Lower leg skin (tissue), 4 donors: ENCODE data around the gene PRKCE. TPM values are rescaled to one million over a fixed set of nuclear protein-coding genes. Genes with fewer than 3 reads are reported as not detected.

Experiments used
- DNase-seq, 2 donors: peaks; one replicate each; pipeline ENCODE4 v3.0.0-alpha.2; 2019; ENCODE audit warnings: low spot score in 2 of 2
- H3K4me3 ChIP-seq: fragments of 200-600 bp; sonication (generic); 2 replicates; pipeline ENCODE4 v1.5.1; 2017; ENCODE audit warnings: mild to moderate bottlenecking, low read depth; ENCODE audit not compliant: poor library complexity, severe bottlenecking
- CTCF ChIP-seq, 3 donors: fragments of 450-650 bp; IDR thresholded peaks; one replicate each; pipeline ENCODE4 v1.5.1; 2016; ENCODE audit warnings: antibody characterized with exemption in 3 of 3, mild to moderate bottlenecking in 3 of 3, moderate library complexity in 2 of 3
- POLR2A ChIP-seq, 2 donors: fragments of 450-650 bp; IDR thresholded peaks; one replicate each; pipeline ENCODE4 v1.6.1; 2016 to 2017; ENCODE audit warnings: antibody characterized with exemption in 2 of 2, mild to moderate bottlenecking in 1 of 2, moderate library complexity in 1 of 2
- WGBS, 2 donors: methylation state at CpG; one replicate each; pipeline ENCODE4 v1.1.5; 2018; 5-methylcytosine and 5-hydroxymethylcytosine counted together
- intact Hi-C: fragments of 100-400 bp; cut with DNase I; formaldehyde crosslinking; loops from one replicate; pipeline ENCODE4 v1.15.0; 2023; ENCODE audit warnings: low total_unique reads
- total RNA-seq, 4 donors: library from RNA; depleted of rRNA; stranded (reverse); fragments of >200 nt; gene quantifications; one replicate each; pipeline ENCODE4 v1.1.0, GENCODE V29; 2016

PRKCE gene
- total RNA-seq, 4 donors from 2014 or later = 3.5 to 10.3 (median 6.1) TPM

GRCh38 chr2:46002507-46002883, 351.0 kb downstream of the PRKCE start:
- TF ChIP-seq CTCF (IDR thresholded peaks at IDR 0.05) = no peak
- TF ChIP-seq POLR2A (IDR thresholded peaks at IDR 0.05) = no peak
- no peak for DNase-seq
- H3K4me3 ChIP-seq = no peak overlapping the region
- intact Hi-C loops = no loop called here
- 82 to 86% methylated on average over 1 of the region's 1 CpG for WGBS, 2 donors

- WGBS, 2 donors = 74 to 98% methylated on average over 2 of the region's 2 CpGs
- TF ChIP-seq POLR2A (IDR thresholded peaks at IDR 0.05) (no peak), CTCF (IDR thresholded peaks at IDR 0.05) (no peak)
- no peak overlapping the region for H3K4me3 ChIP-seq
- intact Hi-C loops = no loop called here
- no peak for DNase-seq
Measured at GRCh38 chr2:46002947-46003346, 351.5 kb downstream of the PRKCE start.

- TF ChIP-seq CTCF (IDR thresholded peaks at IDR 0.05) = no peak
- TF ChIP-seq POLR2A (IDR thresholded peaks at IDR 0.05) = no peak
- intact Hi-C loops = no loop called here
- 82 to 92% methylated on average over 9 of the region's 9 CpGs for WGBS, 2 donors
- DNase-seq = no peak
- H3K4me3 ChIP-seq = no peak overlapping the region
Measured at GRCh38 chr2:46003903-46004473, 352.5 kb downstream of the PRKCE start.

- 92 to 94% methylated on average over 7 of the region's 7 CpGs for WGBS, 2 donors
- H3K4me3 ChIP-seq = no peak overlapping the region
- intact Hi-C loops = no loop called here
- TF ChIP-seq POLR2A (IDR thresholded peaks at IDR 0.05) = no peak
- no peak for TF ChIP-seq CTCF (IDR thresholded peaks at IDR 0.05)
- DNase-seq = no peak
Measured at GRCh38 chr2:46006473-46007025, 355.1 kb downstream of the PRKCE start.

- H3K4me3 ChIP-seq = no peak overlapping the region
- 86 to 89% methylated on average over 11 of the region's 11 CpGs for WGBS, 2 donors
- TF ChIP-seq CTCF (IDR thresholded peaks at IDR 0.05) = no peak
- no peak for TF ChIP-seq POLR2A (IDR thresholded peaks at IDR 0.05)
- no peak for DNase-seq
- intact Hi-C loops = no loop called here
Measured at GRCh38 chr2:46007412-46007811, 355.9 kb downstream of the PRKCE start.
